ENCODE results near the gene IFITM10.

IFITM10 gene

DNA sequence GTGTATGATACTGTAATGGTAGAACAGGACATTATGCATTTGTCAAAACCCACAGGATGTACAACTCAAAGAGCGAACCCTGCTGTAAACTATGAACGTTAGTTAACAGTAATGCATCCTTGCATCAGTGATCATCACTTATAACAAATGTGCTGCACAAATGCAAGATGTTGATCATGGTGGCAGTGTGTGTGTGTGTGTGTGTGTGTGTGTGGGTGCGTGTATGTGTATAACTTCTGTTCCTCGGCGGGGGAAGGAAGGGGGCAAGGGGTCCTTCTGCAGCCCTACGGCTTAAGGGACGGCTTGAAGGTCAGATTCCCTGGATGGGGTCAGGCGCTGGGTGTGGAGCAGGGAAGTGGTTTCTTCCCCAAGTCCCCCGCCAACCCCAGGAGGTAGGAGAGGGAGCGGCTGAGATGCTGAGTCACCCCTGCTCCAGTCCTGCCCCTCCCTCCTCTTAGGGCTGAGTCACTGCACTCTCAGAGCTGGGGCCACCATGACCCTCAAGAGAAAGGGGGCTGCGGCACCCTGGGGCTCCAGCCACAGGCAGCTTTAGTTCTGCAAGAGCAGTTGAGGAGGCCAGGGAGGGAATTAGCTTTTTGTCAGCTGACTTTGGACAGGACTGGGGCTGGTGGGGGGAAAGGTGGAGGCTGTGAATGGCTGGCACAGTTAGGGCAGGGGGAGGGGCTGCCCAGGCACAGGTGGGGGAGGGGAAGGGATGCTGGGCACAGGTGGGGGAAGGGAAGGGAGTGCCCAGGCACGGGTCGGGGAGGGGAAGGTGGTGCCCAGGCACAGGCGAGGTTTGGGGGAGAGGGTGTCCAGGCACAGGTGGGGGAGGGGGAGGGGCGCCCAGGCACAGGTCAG, 22.1 kb upstream of the IFITM10 start:
- TF ChIP-seq GATA3 (IDR thresholded peaks at IDR 0.05; ENCODE audit: low read depth, low read length), result no peak
- no peak for TF ChIP-seq GATA2 (IDR thresholded peaks at IDR 0.05; ENCODE audit: low read depth, low read length)

DNA sequence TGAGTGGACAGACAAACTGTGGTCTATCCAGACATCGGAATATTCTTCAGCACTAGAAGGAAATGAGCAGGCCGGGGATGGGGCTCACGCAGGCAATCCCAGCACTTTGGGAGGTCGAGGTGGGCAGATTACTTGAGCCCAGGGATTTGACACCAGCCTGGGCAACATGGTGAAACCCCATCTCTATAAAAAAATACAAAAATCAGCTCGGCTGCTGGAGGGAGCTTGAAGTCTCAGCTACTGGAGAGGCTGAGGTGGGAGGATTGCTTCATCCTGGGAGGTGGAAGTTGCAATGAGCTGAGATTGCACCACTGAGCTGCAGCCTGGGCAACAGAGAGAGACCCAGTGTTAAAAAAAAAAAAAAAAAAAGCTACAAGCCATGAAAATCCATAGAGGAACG, 21.3 kb upstream of the IFITM10 start:
- TF ChIP-seq GATA3 (IDR thresholded peaks at IDR 0.05; ENCODE audit: low read depth, low read length) (no peak), GATA2 (IDR thresholded peaks at IDR 0.05; ENCODE audit: low read depth, low read length) (no peak)

DNA sequence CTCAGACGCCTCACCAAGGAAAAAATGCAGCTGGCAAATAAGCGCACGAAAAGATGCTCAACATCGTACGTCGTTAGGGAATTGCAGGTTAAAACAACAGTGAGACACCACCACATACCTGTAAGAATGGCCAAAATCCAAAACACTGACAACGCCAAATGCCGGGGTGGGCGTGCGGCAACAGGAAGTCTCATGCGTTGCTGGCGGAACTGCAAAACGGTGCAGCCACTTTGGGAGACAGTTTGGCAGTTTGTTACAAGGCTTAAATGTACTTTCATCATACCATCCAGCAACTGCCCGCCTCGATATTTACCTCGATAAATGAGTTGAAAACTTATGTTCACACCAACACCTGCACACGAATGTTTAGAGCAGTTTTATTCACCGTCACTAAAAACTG, 20.9 kb upstream of the IFITM10 start:
- TF ChIP-seq GATA2 (IDR thresholded peaks at IDR 0.05; ENCODE audit: low read depth, low read length) (no peak), GATA3 (IDR thresholded peaks at IDR 0.05; ENCODE audit: low read depth, low read length) (no peak)

DNA sequence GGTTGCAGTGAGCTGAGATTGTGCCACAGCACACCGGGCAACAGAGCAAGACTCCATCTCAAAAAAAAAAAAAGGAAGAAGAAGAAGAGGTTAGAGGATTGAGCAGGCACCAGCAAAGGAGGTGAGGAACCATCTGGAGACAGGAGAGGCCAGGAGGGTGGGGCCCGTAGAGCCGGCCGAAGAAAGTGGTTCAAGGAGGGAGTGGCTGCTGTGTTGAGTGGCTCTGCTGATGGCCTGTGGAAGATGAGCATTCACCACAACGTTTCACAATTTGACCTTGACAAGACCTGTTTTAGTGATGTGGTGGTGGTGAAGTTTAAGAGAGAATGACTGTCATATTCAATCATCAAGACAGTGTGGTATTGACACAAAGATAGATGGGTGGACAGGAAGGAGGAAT, 20.1 kb upstream of the IFITM10 start:
- no peak for TF ChIP-seq GATA2 (IDR thresholded peaks at IDR 0.05; ENCODE audit: low read depth, low read length)
- TF ChIP-seq GATA3 (IDR thresholded peaks at IDR 0.05; ENCODE audit: low read depth, low read length), result no peak

DNA sequence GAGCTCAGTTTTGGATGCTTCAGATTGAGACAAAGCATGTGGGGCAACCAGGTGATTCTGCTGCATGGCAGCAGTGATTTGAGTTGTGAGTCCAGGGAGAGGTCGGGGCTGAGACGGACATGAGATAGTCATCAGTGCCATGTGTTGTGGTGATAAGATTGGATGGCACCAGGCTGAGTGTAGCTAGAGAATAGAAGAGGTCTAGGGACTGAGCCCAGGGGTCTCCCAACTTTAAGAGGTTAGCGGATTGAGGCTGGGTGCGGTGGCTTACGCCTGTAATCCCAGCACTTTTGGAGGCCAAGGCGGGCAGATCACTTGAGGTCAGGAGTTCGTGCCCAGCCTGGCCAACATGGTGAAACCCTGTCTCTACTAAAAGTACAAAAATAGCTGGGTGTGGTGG, 19.7 kb upstream of the IFITM10 start:
- no peak for TF ChIP-seq GATA3 (IDR thresholded peaks at IDR 0.05; ENCODE audit: low read depth, low read length)
- TF ChIP-seq GATA2 (IDR thresholded peaks at IDR 0.05; ENCODE audit: low read depth, low read length), result no peak

DNA sequence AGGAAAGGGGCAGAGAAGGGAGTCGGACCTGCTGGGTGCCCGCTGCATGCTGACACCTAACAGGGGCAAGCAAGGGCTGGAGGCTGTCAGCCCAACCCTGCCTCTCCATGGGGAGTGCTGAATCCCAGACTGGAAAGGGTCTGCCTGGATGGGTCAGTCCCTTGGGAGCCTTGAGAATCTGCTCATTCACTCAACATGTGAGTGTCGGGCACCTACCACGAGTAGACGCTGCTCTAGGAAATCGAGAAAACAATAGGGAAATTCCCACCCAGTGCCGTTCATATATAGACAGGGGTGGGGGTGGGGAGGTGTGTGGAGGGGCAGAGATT, 17.7 kb upstream of the IFITM10 start:
- TF ChIP-seq GATA2 (IDR thresholded peaks at IDR 0.05; ENCODE audit: low read depth, low read length) (no peak), GATA3 (IDR thresholded peaks at IDR 0.05; ENCODE audit: low read depth, low read length) (no peak)

DNA sequence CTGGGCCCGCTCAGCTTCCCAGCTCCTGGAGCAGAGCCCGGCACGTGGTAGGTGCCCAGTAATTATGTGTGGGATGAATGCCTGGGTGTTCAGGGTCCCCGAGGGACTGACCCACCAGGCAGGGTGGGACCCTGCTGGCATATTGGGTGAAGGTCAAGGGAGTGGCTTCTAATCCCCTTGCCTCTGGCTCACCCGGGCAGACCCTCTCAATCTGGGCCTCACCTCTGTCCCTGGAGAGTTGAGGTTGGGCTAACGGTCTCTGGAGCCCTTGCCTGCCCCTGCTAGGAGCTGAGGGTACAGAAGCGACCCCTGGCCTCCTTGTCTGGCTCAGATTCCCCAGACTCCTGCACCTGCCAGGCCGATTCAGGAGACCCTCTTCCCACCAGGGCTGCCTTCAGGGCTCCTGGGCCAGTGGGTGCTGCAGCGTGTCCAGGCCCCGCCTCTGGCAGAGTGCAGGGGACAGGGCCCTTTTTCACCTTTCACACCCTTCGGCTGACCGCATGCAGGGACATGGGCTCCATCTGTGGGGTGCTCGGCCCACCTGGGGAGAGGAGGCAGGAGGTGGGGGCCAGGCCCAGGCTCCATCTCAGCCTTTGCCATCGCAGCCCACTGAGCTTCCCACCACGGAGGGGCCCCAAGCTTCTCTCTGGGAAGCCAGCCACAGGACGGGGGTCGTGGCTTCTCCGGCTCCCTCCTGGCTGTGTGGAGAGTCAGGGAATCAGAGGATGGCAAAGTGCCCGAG, 17.2 kb upstream of the IFITM10 start:
- TF ChIP-seq GATA3 (IDR thresholded peaks at IDR 0.05; ENCODE audit: low read depth, low read length), result no peak
- TF ChIP-seq GATA2 (IDR thresholded peaks at IDR 0.05; ENCODE audit: low read depth, low read length), result no peak

DNA sequence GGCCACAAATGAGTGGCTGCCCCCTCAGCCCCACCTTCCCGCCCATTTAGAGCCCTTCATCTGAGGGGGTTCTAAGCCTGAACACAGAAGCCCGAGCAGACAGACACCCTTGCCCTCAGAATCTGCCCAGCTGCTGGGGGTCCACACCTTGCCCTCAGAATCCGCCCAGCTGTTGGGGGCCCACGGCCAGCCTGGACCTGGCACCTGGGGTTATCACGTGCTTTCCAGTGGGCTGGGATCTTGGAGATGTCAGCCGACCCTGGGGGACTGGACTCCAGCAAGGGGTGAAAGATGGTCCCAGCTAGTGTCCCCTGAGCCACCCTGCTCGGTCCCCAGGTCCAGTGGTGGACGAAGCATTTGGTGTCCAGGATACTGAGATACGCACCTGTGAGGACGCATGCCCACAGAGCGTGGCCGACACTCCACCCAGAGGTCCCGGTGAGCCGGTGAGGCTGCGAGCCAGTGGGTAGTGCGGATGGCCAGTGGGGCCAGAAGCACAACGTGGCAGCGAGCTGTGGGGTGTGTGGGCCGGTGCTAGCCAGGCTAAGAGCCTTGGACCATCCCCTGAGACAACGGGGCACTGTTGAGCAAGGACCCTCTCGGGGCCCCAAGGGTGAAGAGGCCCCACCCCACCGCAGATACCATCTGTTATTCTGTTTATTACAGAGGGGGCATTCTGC, 16.5 kb upstream of the IFITM10 start:
- TF ChIP-seq GATA3 (IDR thresholded peaks at IDR 0.05; ENCODE audit: low read depth, low read length), result no peak
- TF ChIP-seq GATA2 (IDR thresholded peaks at IDR 0.05; ENCODE audit: low read depth, low read length), result no peak

DNA sequence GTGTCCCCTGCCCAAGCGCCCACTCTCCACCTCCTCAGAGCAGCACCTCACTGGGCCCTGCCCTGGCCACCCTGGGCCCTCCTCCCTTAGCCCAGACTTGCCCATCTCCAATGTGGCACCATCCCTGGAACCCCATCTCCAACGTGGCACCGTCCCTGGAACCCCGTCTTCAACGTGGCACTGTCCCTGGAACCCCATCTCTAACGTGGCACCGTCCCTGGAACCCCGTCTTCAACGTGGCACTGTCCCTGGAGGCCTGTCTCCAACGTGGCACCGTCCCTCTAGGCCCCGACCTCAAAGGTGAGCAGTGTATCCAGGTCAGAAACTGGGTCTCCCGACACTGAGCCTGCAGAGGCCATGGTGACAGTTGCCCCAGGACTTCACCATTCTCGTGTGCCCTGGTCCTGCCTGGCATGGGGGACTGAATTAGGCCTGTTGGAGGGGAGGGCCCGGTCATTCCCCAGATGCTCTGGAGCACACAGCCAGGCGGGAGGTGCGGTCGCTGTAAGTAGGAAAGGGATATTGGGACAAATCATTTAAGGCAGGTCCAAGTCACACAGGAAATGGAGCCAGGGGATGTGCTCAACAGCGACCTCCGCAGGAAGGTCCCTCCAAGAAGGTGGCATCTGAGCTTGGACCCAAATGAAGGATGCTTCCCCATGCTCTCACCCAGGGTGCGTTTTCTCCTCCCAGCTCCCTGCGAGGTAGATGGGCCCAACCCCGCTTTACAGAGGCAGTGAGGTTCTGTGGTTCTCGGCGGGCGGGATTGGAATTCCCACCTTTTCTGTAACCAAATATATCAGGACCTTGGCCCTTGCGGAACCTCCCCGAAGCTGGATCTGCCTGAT, 15.7 kb upstream of the IFITM10 start:
- TF ChIP-seq GATA3 (IDR thresholded peaks at IDR 0.05; ENCODE audit: low read depth, low read length) (no peak), GATA2 (IDR thresholded peaks at IDR 0.05; ENCODE audit: low read depth, low read length) (no peak)

DNA sequence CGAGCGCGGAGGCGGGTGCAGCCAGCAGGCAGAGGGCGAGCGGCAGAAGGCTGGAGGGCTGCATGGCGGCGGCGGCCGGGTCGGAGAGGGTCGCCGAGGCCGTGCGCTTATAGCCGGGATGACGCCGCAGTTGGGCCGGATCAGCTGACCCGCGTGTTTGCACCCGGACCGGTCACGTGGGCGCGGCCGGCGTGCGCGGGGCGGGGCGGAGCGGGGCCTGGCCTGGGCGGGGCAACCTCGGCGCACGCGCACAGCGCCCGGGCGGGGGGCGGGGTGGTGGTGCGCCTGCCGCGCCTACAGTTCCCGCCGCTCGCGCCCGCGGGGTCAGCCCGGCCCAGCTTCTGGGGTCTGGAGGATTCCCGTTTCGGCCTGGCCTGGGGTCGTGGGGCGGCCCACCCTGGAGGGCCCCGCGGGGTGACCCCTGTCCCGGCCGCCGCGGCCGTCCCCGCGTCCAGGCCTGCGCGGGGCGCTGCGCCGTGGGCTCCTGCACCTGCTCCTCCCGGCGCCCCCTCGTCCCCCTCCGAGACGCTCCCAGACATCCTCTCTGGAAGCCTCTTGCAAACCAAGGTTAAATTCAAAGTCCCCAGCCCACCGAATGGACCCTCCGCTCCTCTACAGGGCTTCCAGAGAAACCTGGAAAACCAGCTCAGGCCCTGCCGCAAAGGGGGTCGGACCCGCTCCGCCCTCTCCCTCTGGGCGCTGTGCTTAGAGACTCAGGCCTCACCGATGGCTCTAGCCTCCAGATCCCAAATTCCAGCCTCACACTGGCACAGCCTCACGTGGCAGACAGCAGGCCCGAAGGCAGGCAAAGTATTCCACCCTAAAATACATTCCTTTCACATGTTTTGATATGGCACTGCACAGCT, 13.6 kb upstream of the IFITM10 start, which contains the start of gene CTSD:
Gene CTSD (minus strand): TSS at position 132 of the 866 bp plus-strand sequence. CDS start 68 bp downstream, at position 64.
- TF ChIP-seq GATA3 (IDR thresholded peaks at IDR 0.05; ENCODE audit: low read depth, low read length) (no peak), GATA2 (IDR thresholded peaks at IDR 0.05; ENCODE audit: low read depth, low read length) (no peak)

DNA sequence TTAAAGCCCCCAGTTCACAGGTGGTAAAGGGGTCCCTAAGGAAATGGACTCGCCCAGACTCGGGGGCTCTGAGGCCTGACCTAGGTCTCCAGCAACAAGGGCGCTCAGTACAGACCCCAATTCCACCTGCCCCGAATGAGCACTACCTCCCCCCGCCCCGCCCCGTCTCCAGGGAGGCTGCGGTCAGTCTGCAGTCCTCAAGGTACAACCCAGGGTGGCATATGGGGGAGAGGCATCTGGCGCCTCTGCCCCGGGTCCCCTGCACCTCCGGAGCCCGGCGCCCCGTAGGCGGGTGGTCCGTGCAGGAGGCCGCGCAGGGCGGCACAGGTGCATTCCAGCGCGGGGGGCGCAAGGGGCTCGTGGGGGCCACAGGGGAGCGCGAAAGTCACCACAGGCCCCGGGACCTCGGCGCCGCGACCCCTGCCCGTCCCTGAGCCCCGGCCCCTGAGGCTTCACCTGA, 13.0 kb upstream of the IFITM10 start:
- no peak for TF ChIP-seq GATA2 (IDR thresholded peaks at IDR 0.05; ENCODE audit: low read depth, low read length)
- TF ChIP-seq GATA3 (IDR thresholded peaks at IDR 0.05; ENCODE audit: low read depth, low read length), result no peak

DNA sequence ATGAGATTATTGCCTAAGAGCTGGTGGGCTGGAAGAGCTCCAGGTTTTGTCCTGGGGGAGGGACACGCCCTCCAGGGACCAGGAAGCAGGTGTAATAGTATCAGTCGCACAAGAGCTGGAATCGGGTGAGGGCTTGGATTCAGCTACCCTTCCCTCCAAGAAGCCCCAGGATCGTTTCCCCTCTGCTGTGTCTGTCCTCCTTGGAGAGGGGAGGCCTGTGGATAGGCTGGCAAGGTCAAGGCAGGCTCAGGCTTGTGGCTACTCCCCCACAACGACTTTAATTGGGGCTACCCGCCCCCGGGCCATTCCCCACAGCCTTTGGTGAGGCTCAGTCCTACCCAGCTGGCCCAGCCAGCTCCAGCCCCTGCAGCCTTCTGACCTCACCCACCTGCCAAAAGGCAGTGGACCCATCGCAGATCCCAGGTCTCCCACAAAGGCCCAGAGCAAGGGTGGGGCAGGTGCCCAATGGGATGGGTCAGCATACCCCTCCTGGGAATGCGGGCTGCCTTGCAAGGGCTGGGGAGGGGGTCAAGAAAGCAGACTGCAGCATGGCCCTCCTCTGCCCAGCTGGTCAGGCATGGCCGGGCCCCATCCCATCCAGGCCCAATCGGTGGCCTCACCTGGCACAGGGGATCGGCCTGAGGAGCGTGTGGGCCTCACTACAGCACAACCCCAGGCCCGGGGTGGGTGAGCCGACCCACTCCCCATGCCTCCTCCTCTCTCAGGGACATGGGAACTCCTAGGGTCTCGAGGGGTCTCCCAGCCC, 12.3 kb upstream of the IFITM10 start:
- TF ChIP-seq GATA2 (IDR thresholded peaks at IDR 0.05; ENCODE audit: low read depth, low read length), result no peak
- TF ChIP-seq GATA3 (IDR thresholded peaks at IDR 0.05; ENCODE audit: low read depth, low read length), result no peak
